HG02852 (cell line): ENCODE data around the gene HOXC12.

Source experiments
- ATAC-seq: cut with Tn5 transposase; IDR thresholded peaks from one replicate; pipeline ENCODE4 v1.9.1; 2021; ENCODE audit warnings: mild to moderate bottlenecking, moderate library complexity; ENCODE audit not compliant: unreplicated experiment

HOXC12 gene

DNA sequence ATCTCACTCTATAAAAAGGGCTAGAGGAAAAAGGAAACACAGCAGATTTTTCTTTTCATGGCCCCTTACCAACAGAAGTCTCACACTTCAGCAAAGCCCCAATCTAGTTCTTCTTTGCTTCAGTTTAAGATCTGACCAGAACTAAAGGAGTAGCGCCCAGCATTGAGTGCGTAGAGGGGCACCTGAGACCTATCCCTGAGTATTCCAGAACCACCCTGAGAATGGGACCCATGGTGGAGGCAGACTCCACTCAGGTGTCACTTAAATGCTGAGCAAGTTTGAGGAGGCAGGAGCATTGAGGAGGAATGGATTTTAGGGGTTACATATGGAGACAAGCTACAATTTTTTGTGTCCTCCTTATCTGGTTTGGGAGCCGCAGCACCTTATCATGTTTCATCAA, 16.4 kb downstream of the HOXC12 start:
- no peak for ATAC-seq

DNA sequence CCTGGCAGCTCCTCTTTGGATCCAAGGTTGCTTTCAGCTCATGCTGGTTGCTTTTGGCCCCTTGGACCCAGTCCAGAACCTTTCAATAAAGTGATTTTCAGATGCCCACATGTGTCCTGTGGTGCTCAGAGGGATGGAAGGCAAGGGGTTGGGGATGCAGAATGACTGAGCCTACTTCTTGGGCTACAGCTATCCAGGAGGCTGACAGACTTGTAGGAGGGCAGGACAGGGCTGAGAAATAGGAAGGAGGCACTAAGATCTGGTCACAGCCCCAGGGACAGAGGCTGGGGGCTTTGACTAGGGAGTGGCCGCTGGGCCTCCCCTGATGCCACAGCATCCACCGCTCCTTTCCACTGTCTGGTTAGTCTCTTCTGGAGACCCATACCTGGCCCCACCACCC, 17.0 kb downstream of the HOXC12 start:
- ATAC-seq: no peak

GRCh38 chr12:53972152-53972702, 17.5 kb downstream of the HOXC12 start:
- no peak for ATAC-seq

- no peak for ATAC-seq
Measured at GRCh38 chr12:53972722-53973235, 18.1 kb downstream of the HOXC12 start, which contains the start of gene HOXC11. Gene HOXC11 (plus strand): TSS chr12:53973126. CDS start chr12:53973242, 116 bp downstream.

GRCh38 chr12:53973236-53974042, 18.7 kb downstream of the HOXC12 start:
- ATAC-seq: no peak

DNA sequence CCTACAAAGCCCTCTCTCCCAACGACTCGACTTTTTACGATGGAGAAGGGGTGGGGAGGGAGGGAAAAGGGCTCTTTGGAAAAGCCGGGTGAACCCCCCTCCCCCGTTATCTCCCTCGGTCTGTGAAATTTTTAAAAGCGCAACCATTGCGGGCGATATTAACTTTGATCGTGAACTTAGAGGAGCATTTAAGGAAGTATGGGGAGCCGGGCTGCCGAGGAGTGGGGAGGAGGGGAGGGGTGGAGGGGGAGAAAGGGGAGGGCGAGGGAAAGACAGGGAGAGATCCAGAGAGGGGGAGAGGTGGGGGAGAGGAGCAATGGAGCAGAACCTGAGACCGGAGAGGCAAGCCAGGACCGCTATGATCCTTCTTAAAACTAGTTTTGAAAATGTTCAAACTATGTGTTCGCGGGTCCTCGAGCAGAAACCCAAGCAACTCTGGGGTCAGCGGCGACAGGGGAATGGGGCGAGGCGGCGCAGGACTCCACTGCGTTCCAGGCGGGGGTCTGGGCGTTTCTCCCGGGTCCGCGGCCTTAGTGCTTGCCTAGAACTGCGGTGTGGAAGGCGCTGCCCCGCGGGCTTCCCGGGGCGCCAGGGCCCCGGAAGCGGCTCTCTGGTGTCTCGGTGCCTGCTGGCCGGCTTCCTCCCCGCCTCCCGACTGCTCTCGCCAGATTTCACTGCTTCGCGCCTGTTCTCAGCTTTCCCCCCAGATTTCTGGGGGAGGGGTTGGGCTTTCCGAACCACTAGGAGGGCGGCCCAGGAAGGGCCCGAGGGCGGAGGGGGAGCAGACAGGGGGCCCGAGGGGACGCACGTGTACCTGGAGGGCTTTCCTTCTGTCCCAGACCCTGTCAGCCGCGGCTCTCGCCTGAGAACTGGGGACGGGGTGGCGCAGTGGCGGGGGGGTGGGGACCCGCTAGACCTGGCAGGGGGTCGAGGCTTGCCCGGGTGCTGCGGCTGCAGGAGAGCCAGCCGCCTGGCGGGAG, 19.7 kb downstream of the HOXC12 start, which contains the start of gene HOTAIR:
HOTAIR (minus strand) TSS at position 871 of the 980 bp plus-strand sequence.
- ATAC-seq: no peak

DNA sequence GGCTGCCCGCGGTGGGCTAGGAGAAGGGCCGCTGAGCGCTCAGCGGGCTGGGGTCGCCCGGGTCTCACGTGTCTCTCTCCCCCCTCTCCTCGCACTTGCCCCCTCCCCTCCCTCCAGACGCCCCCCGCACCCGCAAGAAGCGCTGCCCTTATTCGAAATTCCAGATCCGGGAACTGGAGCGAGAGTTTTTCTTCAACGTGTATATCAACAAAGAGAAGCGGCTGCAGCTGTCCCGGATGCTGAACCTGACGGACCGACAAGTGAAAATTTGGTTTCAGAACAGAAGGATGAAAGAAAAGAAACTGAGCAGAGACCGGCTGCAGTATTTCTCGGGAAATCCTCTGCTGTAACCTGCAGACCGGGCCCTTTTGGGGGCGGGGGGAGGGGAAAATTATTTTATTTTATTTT, 20.4 kb downstream of the HOXC12 start:
- no peak for ATAC-seq

GRCh38 chr12:53975479-53976152, 20.9 kb downstream of the HOXC12 start:
- ATAC-seq: no peak

DNA sequence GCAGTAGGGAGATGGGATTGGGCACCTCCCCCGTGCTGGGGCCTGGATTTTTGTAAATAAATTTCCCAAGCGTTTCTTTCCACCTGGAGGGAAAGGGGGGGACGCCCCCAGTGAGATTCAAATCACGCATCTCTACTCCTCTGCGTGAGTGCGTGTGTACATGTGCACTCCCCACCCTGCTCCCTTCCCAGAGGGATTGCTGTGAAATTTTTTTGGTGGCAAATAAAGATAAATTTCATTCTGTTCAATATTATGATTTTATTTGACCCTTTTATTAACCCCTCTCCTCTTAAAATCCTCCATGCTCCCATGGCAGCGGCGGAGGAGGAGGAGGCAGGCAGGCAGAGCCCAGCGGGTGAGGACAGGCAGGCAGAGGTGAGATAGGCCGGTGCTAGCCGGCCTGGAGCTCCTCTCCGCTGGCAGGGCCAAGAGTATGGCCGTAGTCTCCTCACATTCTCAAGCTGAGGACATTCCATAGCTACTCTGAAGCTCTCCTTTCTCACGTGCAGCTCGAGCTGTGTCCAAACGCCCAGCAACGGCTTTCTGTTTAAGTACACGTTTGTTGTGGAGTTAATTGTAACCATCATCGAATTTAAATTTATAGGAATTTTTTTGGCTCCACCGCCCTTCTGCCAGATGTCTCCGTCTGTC, 21.6 kb downstream of the HOXC12 start:
- no peak for ATAC-seq

DNA sequence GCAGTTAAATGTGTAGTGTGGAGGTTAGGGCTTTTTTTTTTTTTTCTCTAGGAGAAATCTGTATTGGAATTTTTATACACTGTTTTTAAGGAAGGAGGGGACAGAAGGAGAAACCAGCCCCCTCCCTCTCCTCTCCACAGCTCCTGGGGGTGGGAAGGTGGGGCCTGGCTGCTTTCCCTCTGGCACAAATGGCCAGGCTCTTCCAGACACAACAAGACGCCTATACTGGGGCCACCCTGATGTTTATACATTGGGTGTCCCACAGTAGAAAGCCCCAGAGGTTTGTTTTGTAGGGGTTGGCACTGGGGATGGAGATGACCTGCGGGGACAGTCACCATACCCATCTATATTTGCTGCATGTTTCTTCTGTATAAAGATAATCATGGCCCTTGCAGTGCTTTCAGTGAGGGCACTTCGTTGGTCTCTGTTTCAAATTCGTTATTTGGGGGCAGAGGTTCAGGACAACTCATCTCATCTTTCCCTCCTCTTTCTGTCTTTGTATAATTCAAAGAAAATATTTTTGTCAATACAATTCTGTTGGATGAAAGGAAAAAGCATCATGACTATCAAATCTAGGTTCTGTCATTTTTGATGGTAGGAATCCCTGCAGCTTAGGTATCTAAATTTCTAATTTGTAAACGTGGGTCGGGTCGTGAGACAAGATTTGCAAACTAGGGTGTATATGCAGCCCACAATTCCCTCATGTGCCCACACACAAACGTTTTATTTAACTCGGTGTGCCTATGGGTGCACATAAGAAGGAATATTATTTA, 22.3 kb downstream of the HOXC12 start:
- ATAC-seq: no peak

DNA sequence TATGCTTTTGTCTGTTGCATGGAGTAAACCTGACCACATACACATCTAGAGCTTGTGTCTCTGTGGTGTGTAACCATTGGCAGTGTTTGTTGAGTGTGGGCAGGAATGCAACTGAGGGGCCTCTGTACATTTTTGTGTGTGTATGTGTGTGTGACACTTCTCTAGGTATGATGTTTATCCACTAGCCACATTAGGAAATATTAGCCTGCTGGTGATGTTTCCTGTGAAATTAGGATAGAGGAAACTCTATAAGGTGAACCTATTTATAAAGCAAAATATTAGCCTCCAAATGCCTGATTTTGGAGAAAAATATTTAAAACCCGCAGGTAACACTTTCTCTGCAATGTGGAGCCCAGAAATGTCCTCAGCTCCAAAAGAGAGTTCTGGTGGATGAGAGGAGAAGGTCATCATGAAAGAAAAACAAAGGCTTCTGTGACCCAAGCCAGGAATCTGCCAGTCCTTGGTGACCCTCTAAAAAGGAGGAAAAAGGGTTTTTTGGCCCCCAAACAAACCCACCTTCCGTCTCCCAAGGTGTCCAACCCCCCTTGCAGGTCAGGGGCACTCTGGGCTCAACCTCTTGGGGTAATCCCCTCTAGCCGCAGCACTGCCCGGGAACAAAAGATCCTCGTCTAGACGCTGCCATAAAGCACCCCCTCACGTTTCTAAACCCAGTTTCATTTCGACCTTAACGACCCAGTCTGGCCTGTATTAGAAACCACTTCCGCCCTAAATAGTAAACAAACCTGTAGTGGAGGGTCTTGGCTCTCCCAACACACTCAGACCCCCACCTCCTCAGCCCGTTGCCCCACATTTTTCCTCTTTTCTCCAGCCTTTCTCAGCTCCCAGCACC, 23.1 kb downstream of the HOXC12 start:
- ATAC-seq: no peak

- ATAC-seq: no peak
Measured at GRCh38 chr12:53978477-53979356, 24.0 kb downstream of the HOXC12 start.

GRCh38 chr12:53980104-53980801, 25.6 kb downstream of the HOXC12 start:
- ATAC-seq: no peak

DNA sequence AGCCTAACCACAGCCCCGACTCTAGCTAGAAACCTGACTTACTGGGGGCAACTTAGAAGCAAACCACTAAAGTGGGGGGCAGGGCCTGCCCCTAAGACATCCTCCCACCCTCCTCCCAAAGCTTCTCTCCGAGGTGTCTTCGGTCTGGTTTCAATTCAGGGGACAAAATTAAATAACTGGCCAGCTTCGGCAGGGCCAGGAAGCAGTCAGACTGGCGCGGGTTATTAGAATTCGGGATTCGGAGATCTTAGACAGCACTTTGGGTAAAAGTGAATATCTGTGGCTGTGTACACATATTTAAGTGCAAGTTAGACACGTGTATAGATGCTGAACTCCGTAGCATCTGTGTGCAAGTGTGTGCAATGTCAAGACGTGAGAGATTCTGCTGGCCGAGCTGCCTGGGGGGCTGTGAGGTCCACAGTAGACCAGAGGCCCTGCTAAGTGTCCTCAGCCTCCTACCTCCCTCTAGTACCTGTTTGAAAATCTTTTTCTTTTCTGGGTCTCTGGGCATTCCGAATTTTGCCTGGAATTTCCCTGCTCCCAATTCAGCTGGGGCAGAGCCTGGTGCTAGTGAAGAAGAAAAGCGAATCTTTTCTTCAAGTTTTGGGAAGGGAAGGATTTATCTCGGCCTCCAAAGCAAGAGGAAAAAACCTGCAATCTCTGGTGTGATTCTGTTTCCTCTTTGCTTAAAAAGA, 26.2 kb downstream of the HOXC12 start:
- no peak for ATAC-seq

DNA sequence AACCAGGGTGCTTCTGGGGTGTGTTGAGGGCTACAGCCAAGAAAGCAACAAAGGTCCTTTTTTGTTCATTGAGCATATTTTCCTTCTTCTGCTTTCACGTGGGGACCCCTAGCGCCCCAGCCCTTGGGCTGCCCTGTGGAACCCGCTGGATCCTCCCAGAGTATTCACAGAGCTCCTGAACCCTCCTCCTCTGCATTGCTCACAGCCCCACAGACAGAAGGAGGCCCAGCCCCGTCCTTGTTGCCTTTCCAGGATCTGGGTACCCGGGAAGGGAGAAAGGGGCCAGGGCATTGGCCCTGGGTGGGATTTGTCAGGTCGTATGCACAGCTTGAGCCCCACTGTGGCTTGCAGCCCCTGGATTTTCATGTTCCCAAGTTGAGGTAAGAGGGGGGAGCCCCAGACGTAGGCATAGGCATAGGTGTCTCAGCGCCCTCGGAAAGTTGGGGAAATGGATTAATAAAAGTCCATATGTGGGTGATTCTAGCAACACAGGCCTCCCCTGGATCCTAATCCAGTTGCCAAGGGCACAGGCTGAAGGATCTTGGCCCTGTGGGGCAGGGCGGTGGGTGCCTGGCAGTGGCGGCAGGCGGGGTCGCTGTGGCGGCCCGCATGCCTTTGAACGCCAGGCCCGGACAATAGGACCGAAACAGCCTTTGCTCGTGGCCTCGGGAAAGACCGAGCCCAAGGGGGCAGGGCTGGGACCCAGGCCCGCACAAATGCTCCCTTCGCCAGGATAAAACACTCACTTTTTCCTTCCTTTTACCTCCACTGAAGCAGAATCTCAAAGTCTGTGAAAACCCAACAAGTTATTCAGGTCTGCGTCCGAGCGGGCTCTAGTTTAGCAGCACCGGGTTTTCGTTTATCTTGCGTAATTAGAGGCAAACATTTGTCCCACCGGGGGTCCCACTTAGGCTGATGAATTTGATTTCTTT, 27.2 kb downstream of the HOXC12 start:
- ATAC-seq: no peak
